RPMI7951 (cell line): Measurements from ENCODE around the gene GTF2H1. TPM values are rescaled to one million over a fixed set of nuclear protein-coding genes. Genes with fewer than 3 reads are reported as not detected.
A peak's percentile ranks its signal among the peaks of the same experiment; 100 is the strongest.
"Not testable (repeated sequence)": the region's sequence is repeated elsewhere in the genome, so short reads cannot be mapped to it uniquely, and the experiment has no call there.

Experiments
- DNase-seq: peaks from one replicate; pipeline ENCODE4 v3.0.0-alpha.2; 2012; ENCODE audit warnings: low read depth
- total RNA-seq: library from RNA; depleted of rRNA; stranded (reverse); fragments of >200 nt; shearing (Covaris generic); gene quantifications from 2 replicates; pipeline ENCODE4 v1.2.3, GENCODE V29; 2014

GTF2H1 gene
- total RNA-seq, 1 experiment from 2014 or later, result 74.5 TPM

- no peak for DNase-seq
Measured at GRCh38 chr11:18375941-18376340, 53.6 kb downstream of the GTF2H1 start.

DNA sequence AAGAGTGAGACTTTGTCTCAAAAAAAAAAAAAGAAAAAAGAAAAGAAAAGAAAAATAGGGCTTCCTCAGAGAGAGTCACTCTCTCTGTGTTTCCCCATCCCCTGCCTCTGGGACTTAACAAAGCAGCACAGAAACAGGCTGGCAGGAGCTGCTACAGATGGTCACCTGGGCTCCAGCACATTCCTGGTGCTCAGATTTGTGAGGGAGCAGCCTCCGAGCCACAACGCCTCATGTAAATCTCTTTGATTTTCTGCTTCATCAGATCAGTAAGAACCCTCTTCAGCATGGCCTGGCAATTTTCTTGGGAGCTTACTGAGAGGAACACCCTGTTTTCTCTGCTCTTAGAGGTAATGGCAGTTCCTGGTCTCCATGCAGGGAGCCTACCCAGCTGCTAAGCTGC is 56.8 kb downstream of the GTF2H1 start:
- no peak for DNase-seq

- peak; percentile 99 for DNase-seq
Measured at GRCh38 chr11:18383388-18384156, 61.2 kb downstream of the GTF2H1 start.

DNA sequence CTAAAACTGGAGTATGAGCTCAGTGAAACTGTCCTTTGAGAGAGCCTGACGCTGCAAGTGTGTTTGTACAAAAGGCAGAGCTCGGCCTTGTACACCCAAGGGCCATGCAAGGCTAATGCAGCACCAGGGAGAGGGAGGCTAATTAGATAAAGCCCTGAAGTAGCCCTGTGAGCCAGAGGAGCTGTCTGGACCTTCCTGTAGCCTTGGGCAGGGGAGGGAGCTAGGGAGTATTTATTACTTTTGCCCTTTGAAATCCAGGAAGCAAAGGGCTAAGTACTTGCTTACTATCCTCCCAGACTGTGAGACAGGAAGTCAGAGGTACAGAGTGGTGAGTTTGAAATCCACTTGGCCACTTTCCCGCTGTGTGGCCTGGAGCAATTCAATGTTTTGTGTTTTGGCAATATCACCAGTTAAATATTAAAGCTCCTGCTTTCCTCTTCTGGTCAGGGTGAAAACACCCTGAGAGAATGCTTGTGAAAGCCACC is 61.8 kb downstream of the GTF2H1 start:
- DNase-seq, result peak; percentile 95

GRCh38 chr11:18390088-18390487 is 67.7 kb downstream of the GTF2H1 start:
- no peak for DNase-seq

DNA sequence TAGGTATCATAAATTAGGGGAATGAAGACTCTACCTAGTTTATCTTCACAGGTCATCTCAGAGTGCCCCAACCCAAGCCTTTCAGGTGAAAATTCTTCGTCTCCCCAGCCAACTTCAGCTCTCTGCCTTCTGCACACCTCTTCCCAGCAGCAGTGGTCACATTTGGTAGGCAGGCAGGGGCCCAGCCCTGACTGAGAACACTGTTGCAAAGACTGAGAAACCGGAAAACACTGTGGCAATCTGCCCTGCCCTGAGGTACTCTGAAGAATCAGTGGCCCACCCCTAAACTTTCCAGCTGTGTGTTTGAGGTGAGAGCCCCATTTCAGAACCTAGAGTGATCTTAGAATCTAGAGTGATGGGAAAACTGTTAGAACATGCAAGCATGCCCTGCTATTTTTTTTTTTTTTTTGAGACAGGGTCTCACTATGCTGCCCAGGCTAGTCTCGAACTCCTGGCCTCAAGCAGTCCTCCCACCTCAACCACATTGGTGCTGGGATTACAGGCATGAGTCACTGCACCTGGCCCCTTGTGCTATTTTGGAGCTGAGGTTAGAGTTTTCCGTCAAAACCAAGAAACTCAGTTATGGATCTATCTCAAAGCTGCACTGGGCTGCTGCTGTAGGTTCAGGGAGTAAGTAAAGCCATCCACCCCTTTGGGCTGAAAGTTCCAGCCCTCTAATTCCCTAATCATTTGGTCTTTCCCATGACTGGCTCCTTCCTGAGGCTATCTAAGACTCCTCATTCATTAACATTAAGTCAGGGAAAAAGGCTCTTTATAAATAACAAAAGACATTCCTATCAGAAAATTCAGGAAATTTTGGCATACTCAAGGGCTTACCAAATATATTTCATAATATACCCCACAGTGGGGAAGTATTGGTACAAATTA is 70.3 kb downstream of the GTF2H1 start:
- peak; percentile 42 for DNase-seq

GRCh38 chr11:18393581-18394274 is 71.4 kb downstream of the GTF2H1 start:
- DNase-seq, result no peak

- peak; percentile 96 for DNase-seq
Measured at GRCh38 chr11:18394275-18394927, 72.0 kb downstream of the GTF2H1 start, which contains the start of gene LDHA. Gene LDHA (plus strand): TSS chr11:18394563. CDS start chr11:18396843, 2,280 bp downstream.

GRCh38 chr11:18394928-18395734 is 72.8 kb downstream of the GTF2H1 start:
- DNase-seq, result no peak

GRCh38 chr11:18395735-18396504 is 73.6 kb downstream of the GTF2H1 start:
- DNase-seq, result peak; percentile 98

DNA sequence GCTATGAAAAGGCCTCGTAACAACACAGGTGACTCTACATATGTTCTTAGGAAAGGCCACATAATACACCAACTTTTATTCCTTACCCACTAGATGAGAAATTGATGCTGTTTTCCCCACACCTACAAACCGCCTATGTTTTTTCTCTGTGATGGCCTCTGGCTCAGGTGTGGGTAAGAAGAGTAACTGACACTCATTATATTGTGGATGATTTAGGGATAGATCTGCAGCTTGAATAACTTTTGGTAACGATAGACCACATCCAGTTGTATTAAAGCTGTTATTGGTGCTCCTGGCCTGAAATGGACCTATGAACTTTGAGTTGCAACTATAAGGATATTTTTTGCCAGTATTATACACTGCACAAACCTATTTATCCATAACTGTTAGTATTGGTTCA is 75.6 kb downstream of the GTF2H1 start:
- DNase-seq, result no peak

GRCh38 chr11:18401077-18401476 is 78.7 kb downstream of the GTF2H1 start:
- not testable (repeated sequence) for DNase-seq

DNA sequence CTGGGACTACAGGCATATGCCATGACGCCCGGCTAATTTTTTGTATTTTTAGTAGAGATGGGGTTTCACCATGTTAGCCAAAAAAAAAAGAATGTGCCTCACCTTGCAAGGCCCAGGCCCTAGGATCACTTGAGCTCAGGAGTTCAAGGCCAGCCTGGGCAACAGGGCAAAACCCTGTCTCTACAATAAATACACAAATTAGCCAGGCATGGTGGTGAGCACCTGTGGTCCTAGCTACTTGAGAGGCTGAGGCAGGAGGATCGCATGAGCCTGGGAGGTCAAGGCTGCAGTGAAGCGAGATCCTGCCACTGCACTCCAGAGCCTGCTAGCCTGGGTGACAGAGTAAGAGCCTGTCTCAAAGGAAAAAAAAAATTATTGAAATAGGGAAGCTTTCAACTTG is 81.7 kb downstream of the GTF2H1 start:
- DNase-seq, result no peak

GRCh38 chr11:18407400-18407799 is 85.0 kb downstream of the GTF2H1 start:
- DNase-seq, result peak; percentile 51

DNA sequence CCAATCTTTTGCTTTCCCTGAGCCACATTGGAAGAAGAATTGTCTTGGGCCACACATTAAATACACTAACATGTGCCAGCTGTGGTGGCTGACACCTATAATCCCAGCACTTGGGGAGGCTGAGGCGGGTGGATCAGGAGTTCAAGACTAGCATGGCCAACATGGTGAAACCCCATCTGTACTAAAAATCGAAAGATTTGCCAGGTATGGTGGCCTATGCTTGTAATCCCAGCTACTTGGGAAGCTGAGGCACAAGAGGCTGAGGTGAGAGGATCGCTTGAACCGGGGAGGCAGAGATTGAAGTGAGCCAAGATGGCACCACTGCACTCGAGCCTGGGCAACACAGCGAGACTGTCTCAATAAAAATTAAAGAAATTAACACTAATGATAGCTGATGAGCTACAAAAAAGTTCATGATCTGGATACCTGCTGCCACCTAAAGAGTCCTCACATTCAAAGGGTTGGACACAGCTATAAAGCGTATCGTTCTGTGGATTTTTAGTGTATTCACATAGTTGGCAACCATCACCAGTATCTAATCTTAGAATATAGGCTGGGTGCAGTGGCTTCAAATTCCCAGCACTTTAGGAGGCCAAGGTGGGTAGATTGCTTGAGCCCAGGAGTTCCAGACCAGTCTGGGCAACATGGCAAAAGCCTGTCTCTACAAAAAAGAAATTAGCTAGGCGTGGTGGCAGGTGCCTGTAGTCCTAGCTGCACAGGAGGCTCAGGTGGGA is 86.4 kb downstream of the GTF2H1 start:
- DNase-seq, result no peak

- DNase-seq, result no peak
Measured at GRCh38 chr11:18416459-18416858, 94.1 kb downstream of the GTF2H1 start.
